ENCODE results near the gene DCTN2.
A peak's percentile ranks its signal among the peaks of the same experiment; 100 is the strongest.

DCTN2 gene

DNA sequence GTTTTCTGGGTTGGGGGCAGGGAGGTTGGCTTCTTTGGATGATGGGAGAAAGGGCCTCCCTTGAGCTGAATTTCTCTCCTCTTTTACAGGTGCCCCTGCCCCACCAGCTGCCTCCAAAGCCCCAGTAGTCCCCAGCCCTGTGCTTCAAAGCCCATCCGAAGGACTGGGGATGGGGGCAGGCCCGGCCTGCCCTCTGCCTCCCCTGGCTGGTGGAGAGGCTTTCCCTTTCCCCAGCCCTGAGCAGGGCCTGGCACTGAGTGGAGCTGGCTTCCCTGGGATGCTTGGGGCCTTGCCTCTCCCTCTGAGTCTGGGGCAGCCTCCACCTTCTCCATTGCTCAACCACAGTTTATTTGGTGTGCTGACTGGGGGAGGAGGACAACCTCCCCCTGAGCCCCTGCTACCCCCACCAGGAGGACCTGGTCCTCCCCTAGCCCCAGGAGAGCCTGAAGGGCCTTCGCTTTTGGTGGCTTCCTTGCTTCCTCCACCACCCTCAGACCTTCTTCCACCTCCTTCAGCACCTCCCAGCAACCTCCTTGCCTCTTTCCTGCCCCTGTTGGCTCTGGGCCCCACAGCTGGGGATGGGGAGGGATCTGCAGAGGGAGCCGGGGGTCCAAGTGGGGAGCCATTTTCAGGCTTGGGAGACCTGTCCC is 20.4 kb downstream of the DCTN2 start:
- Mint-ChIP-seq H3K27me3 (ENCODE audit: low read depth, poor library complexity) (peaks cover 2% of the 10 kb centered on the region), H3K4me3 (no peak overlapping the region), H3K4me1 (peaks cover 41% of the 10 kb centered on the region), H3K27ac (no peak overlapping the region), H3K36me3 (ENCODE audit: low read depth) (peaks cover 25% of the 10 kb centered on the region), H3K9me3 (no peaks in the 10 kb centered on the region)
- TF ChIP-seq, protein P1, sequence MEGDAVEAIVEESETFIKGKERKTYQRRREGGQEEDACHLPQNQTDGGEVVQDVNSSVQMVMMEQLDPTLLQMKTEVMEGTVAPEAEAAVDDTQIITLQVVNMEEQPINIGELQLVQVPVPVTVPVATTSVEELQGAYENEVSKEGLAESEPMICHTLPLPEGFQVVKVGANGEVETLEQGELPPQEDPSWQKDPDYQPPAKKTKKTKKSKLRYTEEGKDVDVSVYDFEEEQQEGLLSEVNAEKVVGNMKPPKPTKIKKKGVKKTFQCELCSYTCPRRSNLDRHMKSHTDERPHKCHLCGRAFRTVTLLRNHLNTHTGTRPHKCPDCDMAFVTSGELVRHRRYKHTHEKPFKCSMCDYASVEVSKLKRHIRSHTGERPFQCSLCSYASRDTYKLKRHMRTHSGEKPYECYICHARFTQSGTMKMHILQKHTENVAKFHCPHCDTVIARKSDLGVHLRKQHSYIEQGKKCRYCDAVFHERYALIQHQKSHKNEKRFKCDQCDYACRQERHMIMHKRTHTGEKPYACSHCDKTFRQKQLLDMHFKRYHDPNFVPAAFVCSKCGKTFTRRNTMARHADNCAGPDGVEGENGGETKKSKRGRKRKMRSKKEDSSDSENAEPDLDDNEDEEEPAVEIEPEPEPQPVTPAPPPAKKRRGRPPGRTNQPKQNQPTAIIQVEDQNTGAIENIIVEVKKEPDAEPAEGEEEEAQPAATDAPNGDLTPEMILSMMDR (IDR thresholded peaks at IDR 0.05): no peak
- DNase-seq: no peak

DNA sequence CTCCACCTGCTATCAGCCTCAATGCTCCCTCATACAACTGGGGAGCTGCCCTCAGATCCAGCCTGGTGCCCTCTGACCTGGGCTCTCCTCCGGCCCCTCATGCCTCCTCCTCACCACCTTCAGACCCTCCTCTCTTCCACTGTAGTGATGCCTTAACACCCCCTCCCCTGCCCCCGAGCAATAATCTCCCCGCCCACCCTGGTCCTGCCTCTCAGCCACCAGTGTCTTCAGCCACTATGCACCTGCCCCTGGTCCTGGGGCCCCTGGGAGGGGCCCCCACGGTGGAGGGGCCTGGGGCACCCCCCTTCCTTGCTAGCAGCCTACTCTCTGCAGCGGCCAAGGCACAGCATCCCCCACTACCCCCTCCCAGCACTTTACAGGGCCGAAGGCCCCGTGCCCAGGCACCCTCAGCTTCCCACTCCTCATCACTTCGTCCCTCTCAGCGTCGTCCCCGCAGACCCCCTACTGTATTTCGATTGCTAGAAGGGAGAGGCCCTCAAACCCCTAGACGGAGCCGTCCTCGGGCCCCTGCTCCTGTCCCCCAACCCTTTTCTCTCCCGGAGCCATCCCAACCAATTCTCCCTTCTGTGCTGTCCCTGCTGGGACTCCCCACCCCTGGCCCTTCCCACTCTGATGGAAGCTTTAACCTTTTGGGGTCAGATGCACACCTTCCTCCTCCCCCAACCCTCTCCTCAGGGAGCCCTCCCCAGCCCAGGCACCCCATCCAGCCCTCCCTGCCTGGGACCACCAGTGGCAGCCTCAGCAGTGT is 21.2 kb downstream of the DCTN2 start:
- Mint-ChIP-seq H3K4me3 (no peak overlapping the region), H3K9me3 (no peaks in the 10 kb centered on the region), H3K36me3 (ENCODE audit: low read depth) (peaks cover 18% of the 10 kb centered on the region), H3K27me3 (ENCODE audit: low read depth, poor library complexity) (peaks cover 3% of the 10 kb centered on the region), H3K4me1 (peaks cover 49% of the 10 kb centered on the region), H3K27ac (no peak overlapping the region)
- no peak for DNase-seq
- TF ChIP-seq, protein P1 (IDR thresholded peaks at IDR 0.05): no peak

DNA sequence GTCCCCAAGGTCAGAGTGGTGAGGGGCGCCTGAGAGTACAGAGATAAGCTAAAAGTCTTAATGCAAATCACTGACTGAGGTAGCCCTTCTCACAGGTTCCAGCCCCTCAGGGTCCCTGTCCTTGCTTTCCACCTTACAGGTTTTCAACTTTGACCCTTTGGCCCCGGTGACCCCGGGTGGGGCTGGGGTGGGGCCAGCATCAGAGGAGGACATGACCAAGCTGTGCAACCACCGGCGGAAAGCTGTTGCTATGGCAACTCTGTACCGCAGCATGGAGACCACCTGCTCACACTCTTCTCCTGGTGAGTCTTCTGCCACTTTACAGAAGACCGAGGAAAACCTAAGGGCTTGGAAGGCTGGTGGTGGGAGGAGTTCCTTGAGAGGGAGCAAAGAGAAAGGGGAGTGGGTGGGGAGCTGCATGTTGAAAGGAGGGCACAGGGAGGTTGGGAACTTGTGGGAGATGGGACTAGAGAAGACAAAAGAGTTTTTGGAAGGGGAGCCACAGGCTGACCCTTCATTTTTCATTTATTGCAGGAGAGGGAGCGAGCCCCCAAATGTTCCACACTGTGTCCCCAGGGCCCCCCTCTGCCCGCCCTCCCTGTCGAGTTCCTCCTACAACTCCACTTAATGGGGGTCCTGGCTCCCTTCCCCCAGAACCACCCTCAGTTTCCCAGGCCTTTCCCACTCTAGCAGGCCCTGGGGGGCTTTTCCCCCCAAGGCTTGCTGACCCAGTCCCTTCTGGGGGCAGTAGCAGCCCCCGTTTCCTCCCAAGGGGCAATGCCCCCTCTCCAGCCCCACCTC is 22.0 kb downstream of the DCTN2 start:
- TF ChIP-seq, protein P1 (IDR thresholded peaks at IDR 0.05): no peak
- DNase-seq: peak; percentile 18
- no peaks in the 10 kb centered on the region for H3K9me3 Mint-ChIP-seq
- H3K36me3 Mint-ChIP-seq (ENCODE audit: low read depth): peaks cover 16% of the 10 kb centered on the region
- H3K4me3 Mint-ChIP-seq: peak overlapping the region; percentile 96
- H3K27me3 Mint-ChIP-seq (ENCODE audit: low read depth, poor library complexity): peaks cover 3% of the 10 kb centered on the region
- H3K27ac Mint-ChIP-seq: peak overlapping the region; percentile 97
- peaks cover 49% of the 10 kb centered on the region for H3K4me1 Mint-ChIP-seq

DNA sequence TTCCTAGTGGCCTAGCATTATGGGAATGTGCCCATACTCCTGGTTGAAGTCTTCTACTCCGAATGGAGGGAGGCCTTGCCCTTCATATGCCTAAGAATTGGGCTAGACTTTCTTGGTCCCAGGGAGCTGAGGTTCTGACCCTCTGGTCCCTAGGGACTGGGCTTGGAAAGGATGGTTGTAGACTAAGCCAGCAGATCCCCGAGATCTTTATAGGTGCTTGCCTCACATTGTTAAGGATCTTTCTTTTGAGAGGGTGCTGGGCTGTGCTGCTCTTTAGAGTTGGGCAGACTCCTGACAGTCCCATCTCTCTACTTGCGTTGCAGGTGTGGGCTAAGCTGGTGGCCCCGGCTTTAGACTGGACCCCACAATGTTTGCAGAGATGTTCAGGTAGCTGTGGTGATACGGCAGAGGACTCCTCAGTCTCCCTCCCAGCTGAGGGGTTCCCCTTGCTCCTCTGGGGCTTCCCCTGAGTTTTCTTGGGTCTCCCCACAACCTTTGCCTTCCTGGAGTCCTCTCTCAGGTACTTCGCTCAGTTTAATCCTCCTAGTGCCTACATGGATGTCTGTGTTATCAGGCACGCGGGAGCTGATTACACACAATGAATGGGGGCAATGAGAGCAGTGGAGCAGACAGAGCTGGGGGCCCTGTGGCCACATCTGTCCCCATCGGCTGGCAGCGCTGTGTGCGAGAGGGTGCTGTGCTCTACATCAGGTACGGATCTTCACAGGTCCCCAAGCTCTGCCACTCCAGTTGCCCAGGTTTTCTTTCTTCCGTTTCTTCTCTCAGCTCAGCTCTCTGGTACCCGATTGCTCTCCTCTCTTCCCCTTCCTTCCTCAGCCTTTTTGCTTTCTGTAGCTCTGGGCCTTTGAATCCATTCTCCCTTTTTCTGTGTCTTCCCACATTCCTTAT is 23.0 kb downstream of the DCTN2 start:
- Mint-ChIP-seq H3K4me3 (peak overlapping the region; percentile 96), H3K4me1 (peaks cover 57% of the 10 kb centered on the region)

More for the DNA sequence above, 23.0 kb downstream of the DCTN2 start:
- Mint-ChIP-seq H3K27me3 (ENCODE audit: low read depth, poor library complexity) (peaks cover 3% of the 10 kb centered on the region), H3K36me3 (ENCODE audit: low read depth) (peaks cover 13% of the 10 kb centered on the region), H3K27ac (peak overlapping the region; percentile 97), H3K9me3 (no peaks in the 10 kb centered on the region)
- no peak for DNase-seq
- TF ChIP-seq, protein P1 (IDR thresholded peaks at IDR 0.05): no peak

All from nephron progenitor cell (in vitro differentiated cells).